ENCODE results near the gene CDKAL1.

DNA sequence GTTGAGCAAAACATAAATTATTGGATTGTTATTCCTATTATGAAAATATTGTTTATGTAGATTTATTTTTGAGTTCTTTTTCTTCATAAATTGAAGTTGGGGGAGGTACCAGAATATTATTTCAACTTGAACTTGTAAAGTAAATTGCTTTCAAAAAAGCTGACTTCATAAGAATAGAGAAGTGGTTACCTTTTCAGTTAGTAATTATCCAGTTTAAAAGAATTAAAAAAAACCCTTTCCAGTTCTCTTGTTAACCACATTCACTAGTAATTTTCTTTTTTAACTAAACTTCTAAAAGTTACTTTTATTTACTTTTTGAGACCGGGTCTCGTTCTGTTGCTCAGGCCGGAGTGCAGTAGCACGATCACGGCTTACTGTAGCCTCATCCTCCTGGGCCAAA is 124.3 kb downstream of the CDKAL1 start:
- no peak for TF ChIP-seq POLR2A (IDR thresholded peaks at IDR 0.05; ENCODE audit: low read depth, low read length)
- TF ChIP-seq, protein P1, sequence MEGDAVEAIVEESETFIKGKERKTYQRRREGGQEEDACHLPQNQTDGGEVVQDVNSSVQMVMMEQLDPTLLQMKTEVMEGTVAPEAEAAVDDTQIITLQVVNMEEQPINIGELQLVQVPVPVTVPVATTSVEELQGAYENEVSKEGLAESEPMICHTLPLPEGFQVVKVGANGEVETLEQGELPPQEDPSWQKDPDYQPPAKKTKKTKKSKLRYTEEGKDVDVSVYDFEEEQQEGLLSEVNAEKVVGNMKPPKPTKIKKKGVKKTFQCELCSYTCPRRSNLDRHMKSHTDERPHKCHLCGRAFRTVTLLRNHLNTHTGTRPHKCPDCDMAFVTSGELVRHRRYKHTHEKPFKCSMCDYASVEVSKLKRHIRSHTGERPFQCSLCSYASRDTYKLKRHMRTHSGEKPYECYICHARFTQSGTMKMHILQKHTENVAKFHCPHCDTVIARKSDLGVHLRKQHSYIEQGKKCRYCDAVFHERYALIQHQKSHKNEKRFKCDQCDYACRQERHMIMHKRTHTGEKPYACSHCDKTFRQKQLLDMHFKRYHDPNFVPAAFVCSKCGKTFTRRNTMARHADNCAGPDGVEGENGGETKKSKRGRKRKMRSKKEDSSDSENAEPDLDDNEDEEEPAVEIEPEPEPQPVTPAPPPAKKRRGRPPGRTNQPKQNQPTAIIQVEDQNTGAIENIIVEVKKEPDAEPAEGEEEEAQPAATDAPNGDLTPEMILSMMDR (IDR thresholded peaks at IDR 0.05; ENCODE audit: extremely low read depth in 1 of 2, insufficient read depth in 1 of 2, low read depth in 1 of 2, low read length in 2 of 2) = no peak
- TF ChIP-seq, protein P2, sequence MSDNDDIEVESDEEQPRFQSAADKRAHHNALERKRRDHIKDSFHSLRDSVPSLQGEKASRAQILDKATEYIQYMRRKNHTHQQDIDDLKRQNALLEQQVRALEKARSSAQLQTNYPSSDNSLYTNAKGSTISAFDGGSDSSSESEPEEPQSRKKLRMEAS (IDR thresholded peaks at IDR 0.05; ENCODE audit: insufficient read depth, insufficient read length) = no peak
- TF ChIP-seq POLR2AphosphoS5 (IDR thresholded peaks at IDR 0.05; ENCODE audit: insufficient read depth, low read depth, low read length) = no peak
